Lower leg skin (tissue), 3 donors: Measurements from ENCODE around the gene FZD4.

Source experiments
- CTCF ChIP-seq, 3 donors: fragments of 450-650 bp; IDR thresholded peaks; one replicate each; pipeline ENCODE4 v1.5.1; 2016; ENCODE audit warnings: antibody characterized with exemption in 3 of 3, mild to moderate bottlenecking in 3 of 3, moderate library complexity in 2 of 3
- POLR2A ChIP-seq, 2 donors: fragments of 450-650 bp; IDR thresholded peaks; one replicate each; pipeline ENCODE4 v1.6.1; 2016 to 2017; ENCODE audit warnings: antibody characterized with exemption in 2 of 2, mild to moderate bottlenecking in 1 of 2, moderate library complexity in 1 of 2

- no peak for TF ChIP-seq CTCF (IDR thresholded peaks at IDR 0.05)
- TF ChIP-seq POLR2A (IDR thresholded peaks at IDR 0.05), result no peak
Measured at GRCh38 chr11:86957976-86958646, 2.9 kb upstream of the FZD4 start.
